ENCODE measurements around the gene SEC16A.
"Not testable (repeated sequence)": the region's sequence is repeated elsewhere in the genome, so short reads cannot be mapped to it uniquely, and the experiment has no call there.

SEC16A gene

DNA sequence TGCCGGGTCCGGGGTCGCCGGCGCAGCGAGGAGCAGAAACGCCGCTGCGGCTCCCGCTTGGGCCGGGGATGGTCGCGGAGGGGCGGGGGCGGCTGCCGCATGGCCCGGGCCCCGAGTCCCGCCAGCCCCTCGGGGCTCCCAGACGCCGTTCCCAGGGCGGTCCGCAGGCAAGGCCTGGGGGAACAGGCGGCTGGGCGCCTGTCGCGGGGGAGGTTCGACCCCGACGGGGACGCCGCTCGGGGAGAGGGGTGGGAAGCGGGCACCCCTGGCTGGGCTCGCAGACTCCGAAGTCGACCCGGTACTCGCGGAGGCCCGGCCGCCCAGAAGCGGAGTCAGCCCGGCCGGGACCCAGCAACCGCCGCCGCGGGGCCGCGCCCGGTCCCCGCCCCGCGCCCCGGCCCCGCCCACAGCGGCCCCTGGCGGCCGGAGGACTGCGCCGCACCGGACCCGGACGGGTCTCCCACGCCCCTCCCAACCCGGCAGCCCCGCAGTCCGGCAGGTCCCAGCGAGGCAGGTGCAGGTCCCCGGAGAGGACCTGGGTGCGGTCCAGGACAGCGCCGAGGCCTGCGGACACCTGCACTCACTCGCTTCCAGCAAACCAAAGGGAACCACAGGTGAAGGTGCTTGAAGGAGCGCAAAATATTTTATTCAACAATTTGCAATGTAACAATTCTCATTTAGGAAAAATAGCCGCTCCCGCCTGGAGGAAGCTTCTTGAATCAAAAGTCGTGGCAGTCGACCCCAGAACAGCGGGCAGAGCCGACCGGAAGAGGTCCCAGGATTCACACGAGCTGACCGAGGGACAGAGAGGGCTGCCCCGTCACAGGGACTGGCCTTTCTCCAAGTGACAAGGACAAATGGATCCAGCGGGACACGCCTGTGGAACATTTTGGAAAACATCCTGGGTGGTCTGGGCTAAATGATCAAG lies 43.1 kb downstream of the SEC16A start, which contains the start of gene INPP5E:
INPP5E (minus strand) TSS at position 365 of the 928 bp plus-strand sequence. CDS start 426 bp downstream, outside the sequence.
- no peak for FAIRE-seq

DNA sequence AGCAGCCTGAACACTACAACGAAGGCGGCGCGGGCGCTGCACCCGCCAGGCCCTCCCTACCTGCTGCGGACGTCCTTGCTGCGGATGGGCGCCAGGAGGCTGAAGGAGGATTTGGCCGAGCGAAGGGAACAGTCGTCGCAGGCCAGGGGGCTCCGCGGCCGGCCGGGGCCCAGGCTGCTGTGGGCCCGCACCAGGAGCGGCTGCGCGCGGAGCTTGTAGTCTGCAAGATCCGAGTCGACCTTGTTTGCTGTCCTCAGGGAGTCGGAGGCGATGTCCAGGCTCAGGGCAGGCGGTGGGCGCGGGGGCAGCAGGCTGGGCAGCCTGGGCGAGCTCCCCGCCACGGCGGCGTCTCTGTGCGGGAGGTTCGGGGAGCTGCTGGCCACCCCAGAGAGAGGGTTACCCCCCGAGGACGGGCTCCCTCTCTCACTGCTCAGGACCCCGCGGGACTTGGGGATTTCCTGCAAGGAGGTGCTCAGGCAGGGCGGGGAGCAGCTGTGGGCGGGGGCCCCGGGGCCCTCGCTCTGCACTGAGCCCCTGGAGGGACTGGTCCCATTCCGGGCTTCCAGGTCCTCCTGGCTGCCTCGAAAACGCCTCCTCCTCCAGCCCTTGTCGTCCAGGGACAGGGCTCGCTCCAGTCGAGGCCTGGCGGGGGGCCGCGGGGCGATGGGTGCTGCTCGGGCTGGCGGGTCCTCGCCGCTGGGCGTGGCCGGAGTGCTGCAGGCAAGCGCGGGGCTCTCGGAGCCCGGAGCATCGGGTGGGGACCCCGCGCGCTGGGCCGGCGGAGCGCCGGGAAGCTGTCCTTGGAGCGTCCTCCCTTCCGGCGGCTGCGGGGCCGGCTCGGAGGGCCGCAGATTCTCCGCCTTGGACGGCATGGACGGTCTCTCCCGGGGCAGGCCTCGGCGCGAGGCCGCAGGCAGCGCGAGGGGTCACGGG lies 44.0 kb downstream of the SEC16A start:
- FAIRE-seq, result no peak

DNA sequence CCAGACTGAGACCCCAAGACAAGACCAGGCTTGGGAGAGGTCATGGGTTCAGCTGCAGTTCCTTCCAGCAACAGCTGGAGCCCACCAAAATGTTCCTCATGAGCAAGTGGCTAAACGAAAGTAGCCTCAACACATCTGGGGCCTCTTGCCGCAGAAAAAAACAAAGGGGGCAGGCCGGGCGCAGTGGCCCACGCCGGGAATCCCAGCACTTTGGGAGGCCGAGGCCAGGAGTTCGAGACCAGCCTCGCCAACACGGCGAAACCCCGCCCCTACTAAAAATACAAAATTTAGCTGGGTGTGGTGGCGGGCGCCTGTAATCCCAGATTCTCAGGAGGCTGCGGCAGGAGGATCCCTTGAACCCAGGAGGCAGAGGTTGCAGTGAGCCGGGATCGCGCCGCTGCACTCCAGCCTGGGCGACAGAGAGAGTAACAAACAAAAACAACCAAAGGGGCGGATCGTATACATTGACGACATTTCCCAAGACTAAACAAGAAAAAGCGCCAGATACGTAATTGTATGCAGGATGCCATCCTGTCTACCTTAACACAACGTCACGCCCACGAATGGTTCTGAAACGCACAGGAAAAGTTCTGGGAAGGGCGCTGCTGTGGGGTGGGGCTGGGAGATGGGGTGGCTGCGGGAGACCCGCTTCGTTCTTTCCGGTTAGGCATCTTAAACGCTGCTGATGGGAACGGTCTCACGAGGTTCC lies 44.8 kb downstream of the SEC16A start:
- no peak for FAIRE-seq

DNA sequence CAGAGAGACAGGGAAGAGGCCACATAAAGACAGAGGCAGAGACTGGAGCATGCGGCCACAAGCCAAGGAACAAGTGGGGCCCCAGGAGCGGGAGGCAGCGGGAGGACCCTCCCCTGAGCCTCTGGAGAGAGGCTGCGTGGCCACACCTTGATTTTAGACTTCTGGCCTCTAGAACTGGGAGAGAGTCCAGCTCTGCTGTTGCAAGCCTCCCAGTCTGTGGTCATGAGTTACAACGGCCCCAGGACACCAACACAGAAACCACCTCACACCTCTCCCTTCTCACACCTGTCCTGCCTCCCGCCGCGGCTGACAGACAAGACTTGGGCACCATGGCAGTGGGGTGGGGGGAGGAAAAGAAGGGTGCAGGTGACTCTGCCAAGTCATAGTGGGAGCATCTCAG lies 45.4 kb downstream of the SEC16A start:
- FAIRE-seq, result no peak

DNA sequence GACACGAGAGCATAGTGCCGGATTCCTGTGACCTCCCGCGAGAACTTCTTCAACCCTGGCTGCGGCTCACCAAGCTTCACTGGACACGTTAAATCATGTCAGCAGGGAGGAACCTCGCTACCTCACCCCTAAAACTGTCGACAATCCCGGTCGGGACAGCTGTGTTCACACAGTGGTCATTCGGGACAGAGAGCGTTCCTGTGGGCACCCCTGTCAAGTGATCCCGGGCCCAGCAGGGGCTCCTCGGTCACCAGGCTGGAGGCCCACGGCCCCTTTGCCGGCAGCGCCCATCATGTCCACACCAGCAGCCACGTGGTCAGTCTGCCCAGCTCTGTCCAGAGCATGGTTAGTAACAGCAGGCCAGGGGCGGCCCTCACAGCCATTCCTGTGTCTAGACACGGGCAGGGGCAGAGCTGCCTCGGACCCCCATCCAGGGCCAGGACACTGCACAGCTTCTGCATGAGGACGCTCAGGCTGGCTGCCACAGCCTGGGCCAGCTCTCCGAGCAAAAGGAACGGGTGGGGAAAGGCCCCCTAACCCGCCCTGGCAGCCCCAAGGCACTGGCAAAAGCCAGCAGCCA lies 46.7 kb downstream of the SEC16A start:
- FAIRE-seq, result no peak

DNA sequence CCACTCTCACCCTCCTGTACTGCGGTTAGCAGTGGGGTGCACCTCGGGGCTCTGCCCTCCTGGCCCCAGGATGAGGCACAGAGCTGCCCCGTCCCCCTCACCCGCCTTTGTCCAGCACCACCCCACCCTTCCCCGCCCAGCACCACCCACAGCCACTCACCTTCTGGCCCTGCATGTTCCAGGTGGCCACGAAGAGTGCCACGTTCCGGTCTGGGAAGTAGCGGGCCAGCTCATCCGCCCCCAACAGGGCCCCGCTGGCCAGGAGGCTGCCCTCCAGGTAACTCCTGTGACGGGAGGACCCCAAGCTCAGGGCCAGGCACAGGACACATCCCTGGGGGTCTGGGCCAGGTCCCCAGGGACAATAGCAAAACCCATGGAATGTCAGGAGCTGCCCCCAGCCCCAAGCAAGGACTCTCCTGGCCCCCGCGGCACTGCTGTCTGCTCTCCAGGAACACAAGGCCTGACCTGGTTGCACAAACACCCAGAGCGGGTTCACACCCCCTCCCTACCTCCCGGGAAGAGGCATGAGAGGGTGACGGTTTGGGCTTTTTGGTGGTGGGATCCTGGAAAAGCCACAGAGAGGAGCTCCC lies 48.2 kb downstream of the SEC16A start:
- FAIRE-seq, result no peak

DNA sequence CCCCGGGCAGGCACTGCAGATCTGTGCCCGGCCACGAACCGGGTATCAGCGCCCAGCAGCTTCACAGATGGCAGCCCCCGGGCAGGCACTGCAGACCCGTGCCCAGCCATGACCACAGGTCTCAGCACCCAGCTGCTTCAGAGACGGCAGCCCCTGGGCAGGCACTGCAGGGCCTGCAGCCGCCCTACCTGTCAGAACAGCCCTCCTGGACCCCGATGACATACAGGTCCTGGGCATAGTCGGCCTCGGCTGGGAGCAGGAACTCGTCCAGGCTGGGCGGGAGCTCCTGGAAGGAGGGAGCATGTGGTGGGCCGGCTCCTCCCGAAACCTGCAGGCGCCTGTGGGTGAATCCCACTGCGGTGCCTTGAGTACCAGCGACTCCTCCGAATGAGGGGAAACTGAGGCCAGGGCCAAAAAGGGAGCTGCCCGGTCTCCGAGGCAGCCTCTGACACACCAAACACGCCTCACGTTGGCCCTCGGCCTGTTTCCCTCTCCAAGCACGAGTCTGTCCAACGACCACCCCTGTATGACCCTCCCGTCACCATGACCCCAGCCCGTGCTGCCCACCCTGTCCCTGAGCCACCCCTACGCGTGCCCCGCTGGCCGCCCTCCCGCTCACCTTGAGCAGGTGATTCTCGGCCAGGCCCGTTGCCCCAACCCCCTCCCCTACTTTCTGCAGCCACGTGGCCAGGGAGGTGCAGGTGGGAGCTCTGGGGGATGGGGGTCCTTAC lies 48.8 kb downstream of the SEC16A start:
- FAIRE-seq, result no peak

DNA sequence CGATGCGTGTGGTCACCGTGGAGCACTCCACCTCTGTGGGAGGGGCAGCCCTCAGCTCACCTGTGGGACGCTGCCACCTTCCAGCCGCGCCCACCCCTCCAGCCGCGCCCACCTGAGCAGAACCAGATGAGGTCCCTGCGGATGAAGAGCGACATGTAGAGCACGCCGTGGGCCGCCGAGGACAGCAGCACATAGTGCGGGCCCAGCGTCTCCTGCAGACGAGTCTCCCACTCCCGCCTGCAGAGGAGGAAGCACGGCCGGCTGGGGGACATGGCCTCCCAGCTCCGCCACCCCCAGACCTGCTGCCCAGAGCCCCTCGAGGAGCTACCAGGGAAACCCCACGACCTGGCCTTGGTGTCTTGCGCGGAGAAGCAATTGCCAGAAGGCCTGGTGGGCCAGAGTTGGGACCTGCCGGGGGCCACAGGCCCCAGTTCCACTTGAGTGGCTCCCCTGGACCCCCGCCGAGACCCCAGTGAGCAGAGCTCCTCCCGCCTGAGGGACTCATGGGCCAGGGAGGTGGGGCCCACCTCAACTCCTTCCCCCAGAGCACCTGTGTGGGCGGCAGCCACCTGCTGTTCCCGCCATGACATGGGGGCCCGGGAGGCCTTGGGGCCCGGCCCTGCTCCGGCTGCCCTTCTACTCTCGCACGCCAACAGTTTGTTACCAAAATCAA lies 49.7 kb downstream of the SEC16A start:
- FAIRE-seq, result no peak

DNA sequence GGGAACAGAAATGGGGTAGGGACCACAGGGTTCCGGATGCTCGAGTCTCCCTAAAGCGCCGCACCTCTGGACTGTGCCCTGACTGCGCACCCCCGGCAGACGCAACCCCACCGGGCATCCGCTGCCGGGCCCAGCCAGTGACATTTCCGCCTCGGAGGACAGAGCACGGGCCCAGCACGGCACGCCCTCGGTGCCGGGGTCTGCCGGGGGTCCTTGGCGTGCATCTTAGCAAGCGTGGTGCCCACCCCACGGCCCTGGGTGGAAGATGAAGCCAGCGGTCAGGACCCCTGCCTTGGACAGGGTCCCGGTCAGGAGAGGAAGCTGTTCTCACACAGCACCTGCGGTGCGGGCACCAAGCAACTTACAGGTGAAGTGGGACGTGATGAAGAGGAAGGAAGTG lies 50.2 kb downstream of the SEC16A start:
- FAIRE-seq, result no peak

DNA sequence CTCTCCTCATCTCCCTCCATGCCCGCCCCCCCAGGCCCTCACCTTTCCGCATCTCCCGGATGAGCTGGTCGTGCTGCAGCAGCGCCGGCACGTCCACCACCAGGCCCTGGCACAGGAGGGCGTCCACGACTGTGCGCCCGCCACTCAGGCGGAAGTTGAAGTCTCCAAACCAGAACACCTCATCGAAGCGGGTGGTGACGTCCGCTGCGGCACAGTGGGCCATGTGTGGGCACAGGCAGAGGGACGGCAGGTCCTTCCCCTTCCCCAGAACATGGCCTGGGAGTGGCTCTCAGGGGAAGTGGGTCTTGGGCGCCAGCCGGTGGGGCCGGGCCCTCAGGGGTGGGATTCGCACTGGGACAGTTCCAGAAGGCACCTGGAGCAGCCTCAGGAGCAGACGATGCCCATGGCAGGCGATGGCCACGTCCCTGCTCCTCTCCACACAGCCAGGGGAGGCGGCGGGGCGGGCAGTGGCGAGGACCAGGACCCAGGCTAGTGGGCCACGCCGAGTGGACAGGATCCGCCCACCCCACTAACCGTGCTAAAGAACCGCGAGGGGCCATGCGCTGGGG lies 51.0 kb downstream of the SEC16A start:
- FAIRE-seq, result no peak

DNA sequence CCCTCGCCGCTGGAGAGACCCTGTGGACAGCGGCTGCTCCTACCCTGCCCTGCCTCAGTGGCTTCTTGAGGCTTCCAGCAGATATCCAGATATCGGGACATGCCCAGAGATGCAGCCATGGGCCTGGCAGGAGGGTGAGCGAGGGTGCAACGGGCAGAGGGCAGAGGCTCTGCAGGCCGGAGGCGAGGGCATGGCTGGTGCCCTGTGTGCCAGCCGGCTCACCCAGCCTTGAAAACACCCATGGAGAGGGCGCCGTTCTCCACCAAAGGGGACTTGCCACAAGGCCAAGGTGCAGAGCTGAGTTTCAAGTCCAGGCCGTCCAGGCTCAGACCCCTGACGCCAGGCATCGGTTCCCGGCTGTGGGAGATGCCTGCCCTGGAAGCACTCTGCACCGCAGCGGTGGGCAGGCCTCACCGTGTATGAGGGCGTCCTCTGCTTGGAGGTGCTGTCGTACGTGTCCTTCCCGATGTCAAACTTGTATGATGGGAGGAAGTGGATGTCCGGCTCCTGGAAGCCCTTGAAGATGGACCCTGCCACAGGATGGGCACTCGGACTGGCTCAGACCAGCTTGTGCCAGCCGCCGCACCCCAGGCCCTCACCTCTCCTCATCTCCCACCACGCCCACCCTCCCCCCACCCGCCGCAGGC lies 52.1 kb downstream of the SEC16A start:
- FAIRE-seq, result no peak

DNA sequence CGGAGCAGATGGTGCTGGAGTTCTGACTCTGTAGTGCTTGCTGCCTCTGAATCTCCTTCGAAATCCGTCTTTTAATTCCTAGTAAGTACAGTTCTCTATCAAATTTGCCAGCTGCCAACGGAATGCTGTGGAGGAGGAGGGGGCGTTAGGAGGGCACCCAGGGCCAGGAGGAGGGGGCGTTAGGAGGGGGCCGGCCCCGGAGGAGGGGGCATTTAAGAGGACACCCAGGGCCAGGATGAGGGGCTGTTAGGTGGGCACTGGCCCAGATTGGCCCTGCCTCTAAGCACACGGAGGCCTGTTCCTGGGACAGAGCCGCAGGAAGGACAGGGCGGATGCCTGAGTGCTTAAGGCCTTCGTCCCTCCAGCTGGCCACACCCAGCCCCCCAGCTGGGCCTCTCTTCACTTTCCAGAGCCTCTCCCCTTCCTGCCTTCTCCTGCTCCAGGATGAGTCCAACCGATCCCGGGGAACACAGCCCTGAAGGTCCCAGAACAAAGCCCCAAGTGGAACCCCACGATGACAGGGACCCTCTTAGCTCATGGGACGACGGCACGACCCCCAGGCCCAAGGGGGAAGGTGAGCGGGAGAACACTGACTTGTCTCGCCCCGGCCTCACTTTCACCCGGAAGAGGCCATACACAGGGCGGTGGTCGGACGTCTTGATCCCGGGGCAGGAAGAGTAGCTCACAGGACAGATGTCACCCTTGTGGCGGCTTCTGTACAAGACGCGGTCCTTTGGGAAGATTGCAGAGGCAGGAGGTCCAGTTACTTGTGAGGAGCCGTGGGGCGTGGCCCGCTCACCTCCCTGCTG lies 53.0 kb downstream of the SEC16A start:
- FAIRE-seq, result no peak

DNA sequence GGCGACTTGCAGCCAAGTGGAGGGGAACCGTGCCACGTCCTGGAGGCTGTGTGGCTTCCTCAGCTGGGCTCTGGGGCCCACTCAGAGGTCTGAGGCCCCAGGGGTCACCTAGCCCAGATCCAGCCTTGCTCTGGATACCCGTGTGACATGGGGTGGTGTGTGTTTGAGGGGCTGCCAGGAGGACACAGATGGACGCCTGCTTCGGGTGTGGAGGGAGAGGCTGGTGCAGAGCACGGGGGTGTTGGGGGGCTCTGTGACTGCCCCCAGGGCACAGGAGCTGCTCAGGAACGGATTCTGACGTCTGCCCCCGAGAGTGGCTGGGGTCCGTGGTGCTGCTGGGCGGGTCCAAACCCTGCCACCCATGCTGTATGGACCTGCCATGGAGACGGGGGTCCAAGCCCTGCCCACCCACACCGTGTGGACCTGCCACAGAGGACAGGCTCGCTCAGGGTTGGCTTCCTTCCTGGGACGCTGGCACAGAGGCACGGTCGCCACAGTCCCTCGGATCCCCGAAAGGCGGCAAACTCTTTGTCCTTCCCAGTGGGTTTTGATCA lies 53.7 kb downstream of the SEC16A start:
- FAIRE-seq, result no peak

DNA sequence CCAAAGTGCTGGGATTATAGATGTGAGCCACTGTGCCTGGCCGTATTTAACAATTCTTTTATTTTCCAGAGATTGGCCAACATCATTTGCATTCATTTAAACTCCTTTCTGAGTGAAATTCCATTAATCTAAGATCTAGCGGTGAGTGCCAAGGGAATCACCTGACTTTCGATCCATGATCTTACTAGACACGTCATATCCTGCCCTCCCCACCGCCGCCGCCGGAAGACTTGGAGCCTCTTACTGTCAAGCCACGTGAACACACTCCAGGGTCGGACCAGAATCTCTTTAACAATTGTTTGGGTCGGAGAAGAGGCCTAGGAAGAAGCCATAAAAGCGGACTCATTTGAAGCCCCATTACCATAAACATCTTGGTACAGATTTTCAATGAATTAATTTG lies 56.1 kb downstream of the SEC16A start:
- FAIRE-seq, result no peak

DNA sequence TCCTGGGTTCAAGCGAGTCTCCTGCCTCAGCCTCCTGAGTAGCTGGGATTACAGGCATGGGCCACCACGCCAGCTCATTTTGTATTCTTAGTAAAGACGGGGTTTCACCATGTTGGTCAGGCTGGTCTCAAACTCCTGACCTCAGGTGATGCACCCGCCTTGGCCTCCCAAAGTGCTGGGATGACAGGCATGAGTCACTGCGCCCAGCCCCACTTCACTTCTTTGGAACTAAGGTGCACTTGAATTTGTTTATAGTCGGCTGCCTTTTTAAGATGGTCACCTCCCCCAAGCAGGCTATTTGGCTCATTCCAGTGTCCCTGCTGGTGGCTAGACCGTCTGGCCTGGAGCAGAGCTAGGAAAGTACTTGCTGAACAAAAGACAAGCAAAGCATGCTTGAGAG lies 57.5 kb downstream of the SEC16A start:
- FAIRE-seq, result not testable (repeated sequence)

DNA sequence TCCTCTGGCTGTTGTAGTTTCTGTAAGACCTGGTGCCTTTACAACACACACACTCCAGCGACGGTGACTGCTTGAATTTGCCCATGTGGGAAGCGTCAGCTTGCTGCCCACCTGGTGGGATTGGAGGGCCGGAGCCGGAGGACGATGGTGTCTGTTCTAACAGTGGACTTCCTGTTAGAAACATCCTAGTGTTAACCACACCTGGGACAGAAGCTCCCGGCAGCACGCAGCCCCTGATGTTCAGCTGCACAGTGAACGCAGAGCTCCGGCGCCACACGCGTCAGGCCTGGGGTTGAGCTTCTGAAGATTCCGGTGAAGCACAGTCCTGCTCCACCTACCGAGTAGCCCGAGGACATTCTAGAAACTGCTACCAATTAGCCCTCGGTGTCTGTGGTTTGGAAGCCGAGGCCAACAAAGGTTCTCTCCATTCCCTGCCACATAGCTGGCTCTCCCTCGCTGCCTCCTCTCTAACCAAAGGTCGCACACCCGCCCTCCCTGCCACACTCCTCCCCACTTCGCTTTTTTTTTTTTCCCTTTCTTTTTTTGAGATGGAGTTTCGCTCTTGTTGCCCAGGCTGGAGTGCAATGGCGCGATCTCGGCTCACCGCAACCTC lies 58.0 kb downstream of the SEC16A start:
- no peak for FAIRE-seq

DNA sequence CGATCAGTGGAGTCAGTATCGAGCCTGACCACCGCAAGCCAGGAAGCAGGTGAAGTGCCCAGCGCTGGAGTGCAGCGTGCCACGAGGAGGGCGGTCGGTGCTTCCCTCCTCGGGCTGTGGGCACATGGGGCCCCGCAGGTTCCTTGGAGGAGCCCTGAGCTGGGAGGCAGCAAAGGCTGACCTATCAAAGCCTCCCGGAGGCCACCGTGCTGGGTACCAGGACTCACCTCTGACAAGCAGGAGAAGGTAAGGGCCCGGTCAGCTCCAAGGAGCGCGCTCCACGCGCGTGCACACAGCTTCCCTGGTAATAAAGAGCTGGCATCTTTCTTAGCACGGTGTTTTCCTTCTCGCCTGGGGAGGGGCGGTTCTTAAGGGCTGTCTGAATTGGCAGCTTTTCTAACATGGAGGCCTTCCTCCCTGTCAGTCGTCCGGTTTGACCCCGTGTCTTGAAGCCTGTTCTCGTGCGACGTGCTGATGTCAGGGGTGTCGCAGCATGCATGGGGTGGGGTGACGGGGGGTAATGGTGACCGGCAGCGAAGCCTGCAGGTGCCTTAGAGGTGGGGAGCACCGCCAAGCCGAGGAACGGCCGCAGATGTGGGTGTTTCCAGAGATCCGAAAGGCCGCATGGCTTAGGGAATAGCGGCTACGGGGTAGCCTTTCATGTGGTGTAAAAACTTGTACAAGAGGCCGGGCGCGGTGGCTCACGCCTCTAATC lies 59.3 kb downstream of the SEC16A start:
- no peak for FAIRE-seq

DNA sequence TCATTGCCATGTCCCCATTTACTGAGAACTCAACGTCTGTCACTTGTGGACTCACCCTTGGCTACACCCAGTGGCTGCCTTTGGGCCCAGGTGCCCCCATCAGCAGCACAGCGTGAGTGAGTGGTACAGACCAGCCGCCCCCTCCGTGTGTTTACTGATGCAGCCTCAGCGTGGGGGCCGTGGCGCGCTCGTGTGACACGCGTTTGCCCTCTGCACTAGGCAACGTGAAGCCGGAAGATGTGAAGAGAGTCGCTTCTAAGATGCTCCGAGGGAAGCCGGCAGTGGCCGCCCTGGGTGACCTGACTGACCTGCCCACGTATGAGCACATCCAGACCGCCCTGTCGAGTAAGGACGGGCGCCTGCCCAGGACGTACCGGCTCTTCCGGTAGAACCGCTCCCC lies 60.0 kb downstream of the SEC16A start:
- FAIRE-seq, result no peak
